ENCODE data around the gene GPD2. TPM values are rescaled to one million over a fixed set of nuclear protein-coding genes. Genes with fewer than 3 reads are reported as not detected.
A peak's percentile ranks its signal among the peaks of the same experiment; 100 is the strongest.

Gene GPD2
- polyA plus RNA-seq, 6 donors from 2014 or later: 5.8 to 11.4 (median 7.5) TPM

DNA sequence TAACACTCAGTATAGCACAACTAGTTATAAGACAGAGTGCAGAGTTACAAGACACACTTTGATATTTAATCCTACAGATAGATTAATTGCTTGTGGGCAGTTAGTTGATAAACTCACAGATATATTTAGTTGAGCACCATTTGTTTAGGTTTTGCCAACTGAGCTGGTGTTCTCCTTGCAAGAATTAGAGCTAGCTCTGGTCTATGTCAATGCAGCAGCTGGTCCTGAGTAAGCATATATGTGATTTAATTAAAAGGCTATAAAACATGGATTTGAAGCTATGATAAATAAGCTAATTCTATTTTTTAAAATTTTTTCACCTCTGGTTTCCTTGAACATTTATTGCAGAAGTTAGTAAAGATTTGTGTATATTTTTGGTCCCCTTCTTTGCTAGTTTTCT, 35.6 kb downstream of the GPD2 start:
- Mint-ChIP-seq H3K4me1 (peaks cover 45 to 50% (median 47%) of the 10 kb centered on the region in 3 donors), H3K27ac (peak overlapping the region in 3 of 6 donors; percentile 3 to 82 (median 22)), H3K36me3 (peaks cover 3% of the 10 kb centered on the region in 2 donors), H3K9me3 (no peaks in the 10 kb centered on the region), H3K27me3 (no peaks in the 10 kb centered on the region), H3K4me3 (peak overlapping the region in 4 of 8 donors; percentile 39 to 78 (median 54))
- no peak for ATAC-seq (ENCODE audit: low read depth in 2 of 2)
- no peak for DNase-seq

DNA sequence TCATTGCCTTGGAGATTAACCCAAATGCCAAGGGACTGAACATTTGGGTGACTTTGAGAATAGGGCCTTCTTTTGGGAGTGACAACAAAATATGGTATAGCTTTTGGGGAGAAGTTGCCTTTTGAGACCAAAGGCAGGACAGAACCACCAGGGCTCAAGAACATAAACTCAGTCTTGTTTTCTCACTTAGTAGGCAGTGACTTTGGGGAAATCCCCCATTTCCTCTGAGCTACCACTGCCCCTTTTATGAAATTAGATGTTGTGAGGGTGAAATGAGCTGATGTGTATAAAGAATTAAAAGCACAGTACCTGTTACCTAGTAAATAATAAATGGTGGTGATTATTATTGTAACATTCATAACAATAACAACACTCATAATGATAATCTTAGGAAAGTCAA, 36.5 kb downstream of the GPD2 start:
- no peaks in the 10 kb centered on the region for H3K27me3 Mint-ChIP-seq
- DNase-seq (peak; percentile 7), ATAC-seq (ENCODE audit: low read depth in 2 of 2) (peak; percentile 83 to 87)
- peaks cover 36 to 44% (median 42%) of the 10 kb centered on the region in 3 donors for H3K4me1 Mint-ChIP-seq
- H3K4me3 Mint-ChIP-seq: peak overlapping the region in 1 of 8 donors; percentile 20
- no peaks in the 10 kb centered on the region for H3K9me3 Mint-ChIP-seq
- H3K36me3 Mint-ChIP-seq: peaks cover 5 to 7% of the 10 kb centered on the region in 2 donors
- H3K27ac Mint-ChIP-seq: peak overlapping the region in 2 of 6 donors; percentile 23 to 33

DNA sequence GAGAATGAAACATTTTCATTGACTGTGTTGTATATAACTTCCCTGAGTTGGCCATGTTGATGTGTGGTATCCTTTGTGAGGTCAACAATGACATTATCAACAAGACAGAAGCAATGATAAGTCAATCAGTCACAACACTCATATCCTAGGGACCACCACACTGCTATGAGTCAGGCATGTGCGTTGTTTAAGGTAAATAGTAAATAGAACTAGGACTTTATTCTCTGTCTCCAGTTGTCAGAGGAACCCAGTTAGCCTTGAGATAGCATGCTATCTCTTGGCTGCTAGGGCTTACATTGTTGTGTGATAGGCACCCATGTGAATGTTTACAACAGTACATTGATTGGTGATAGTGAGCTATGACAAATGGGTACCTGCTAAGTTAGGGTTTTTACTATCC, 37.3 kb downstream of the GPD2 start:
- DNase-seq: no peak
- no peak overlapping the region for H3K27ac Mint-ChIP-seq
- ATAC-seq (ENCODE audit: low read depth in 2 of 2): no peak
- H3K27me3 Mint-ChIP-seq: no peaks in the 10 kb centered on the region
- H3K9me3 Mint-ChIP-seq: no peaks in the 10 kb centered on the region
- peaks cover 5 to 7% of the 10 kb centered on the region in 2 donors for H3K36me3 Mint-ChIP-seq
- H3K4me3 Mint-ChIP-seq: no peak overlapping the region
- peaks cover 30 to 39% (median 36%) of the 10 kb centered on the region in 3 donors for H3K4me1 Mint-ChIP-seq

DNA sequence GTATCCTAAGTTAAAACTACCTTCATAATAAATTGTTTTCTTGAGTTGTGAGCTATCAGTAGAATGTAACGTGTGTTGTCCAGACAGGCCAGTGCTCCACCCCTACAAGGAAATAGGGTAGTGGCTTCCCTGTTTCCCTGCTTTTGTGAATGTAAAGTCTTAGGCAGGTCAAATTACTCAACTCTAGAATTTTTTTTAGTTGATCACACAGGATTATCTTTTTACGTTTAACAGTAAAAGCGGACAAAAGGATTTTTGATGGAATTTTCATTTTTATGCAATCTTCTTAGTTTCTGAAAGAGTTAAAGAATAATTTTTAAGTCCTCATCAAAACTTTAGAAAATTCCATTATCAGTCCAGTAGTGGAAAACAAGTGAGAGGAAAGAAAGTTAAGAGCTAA, 38.2 kb downstream of the GPD2 start:
- Mint-ChIP-seq H3K27me3 (no peaks in the 10 kb centered on the region), H3K4me1 (peaks cover 25 to 33% (median 30%) of the 10 kb centered on the region in 3 donors), H3K36me3 (peaks cover 7 to 9% of the 10 kb centered on the region in 2 donors), H3K4me3 (no peak overlapping the region), H3K27ac (no peak overlapping the region), H3K9me3 (no peaks in the 10 kb centered on the region)
- DNase-seq (no peak), ATAC-seq (ENCODE audit: low read depth in 2 of 2) (no peak)

DNA sequence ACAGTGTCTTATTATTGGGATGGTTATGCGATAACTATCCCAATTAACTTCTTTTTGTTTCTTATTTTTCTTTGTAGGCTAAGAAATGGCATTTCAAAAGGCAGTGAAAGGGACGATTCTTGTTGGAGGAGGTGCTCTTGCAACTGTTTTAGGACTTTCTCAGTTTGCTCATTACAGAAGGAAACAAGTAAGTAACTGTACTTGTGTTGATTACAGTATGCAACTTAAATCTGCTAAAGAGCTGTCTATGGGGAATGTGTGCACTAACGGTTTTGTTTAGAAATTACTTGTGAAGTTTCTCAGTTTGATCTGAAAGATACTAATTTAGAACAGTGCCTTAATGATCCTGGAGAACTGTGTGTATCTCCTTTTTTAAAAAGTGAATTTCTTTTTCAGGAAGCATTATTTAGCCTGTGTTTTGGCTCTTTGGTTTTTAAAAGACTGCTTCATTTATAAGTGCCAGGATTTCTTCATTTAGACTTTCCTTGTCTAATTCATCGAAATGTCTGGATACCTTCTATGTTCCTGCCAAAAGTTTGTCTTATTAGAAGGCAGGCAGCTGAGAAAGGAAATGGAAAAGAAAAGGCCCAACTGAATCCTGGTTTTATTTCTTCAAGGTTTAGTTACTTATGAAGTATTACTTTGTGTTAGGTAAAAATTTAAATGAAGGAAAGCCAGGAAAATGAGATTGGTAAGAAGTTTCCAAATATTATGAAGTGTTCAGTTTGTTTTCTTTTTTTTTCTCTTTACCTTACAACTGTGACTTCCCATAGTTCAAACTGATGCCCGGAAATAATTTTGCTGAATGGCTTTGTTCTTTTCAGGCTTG, 40.1 kb downstream of the GPD2 start:
- H3K4me1 Mint-ChIP-seq: peaks cover 10 to 15% (median 12%) of the 10 kb centered on the region in 3 donors
- H3K27me3 Mint-ChIP-seq: no peaks in the 10 kb centered on the region
- H3K4me3 Mint-ChIP-seq: no peak overlapping the region
- H3K36me3 Mint-ChIP-seq: peaks cover 7 to 14% of the 10 kb centered on the region in 2 donors
- no peaks in the 10 kb centered on the region for H3K9me3 Mint-ChIP-seq
- ATAC-seq (ENCODE audit: low read depth in 2 of 2) (no peak), DNase-seq (no peak)
- peak overlapping the region in 1 of 6 donors; percentile 20 for H3K27ac Mint-ChIP-seq

DNA sequence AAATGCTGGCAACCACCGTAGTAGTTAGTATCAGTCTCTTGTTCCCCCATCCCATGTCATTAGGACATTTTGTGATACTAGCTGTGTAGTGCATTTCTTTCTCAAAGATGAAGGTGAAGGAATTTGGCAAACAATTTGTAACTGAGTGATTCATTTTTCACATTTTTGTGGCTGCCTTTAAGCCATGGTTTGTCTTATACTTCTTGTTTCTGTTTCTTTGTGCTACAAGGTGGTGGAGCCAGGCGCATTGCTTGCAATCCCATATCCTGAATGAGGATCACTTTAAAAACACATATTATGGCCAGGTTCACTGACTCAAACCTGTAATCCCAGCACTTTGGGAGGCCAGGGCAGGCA, 40.6 kb downstream of the GPD2 start:
- ATAC-seq (ENCODE audit: low read depth in 2 of 2) (no peak), DNase-seq (no peak)
- Mint-ChIP-seq H3K9me3 (no peaks in the 10 kb centered on the region), H3K27me3 (no peaks in the 10 kb centered on the region), H3K27ac (no peak overlapping the region), H3K36me3 (peaks cover 7 to 14% of the 10 kb centered on the region in 2 donors), H3K4me1 (peaks cover 6 to 11% (median 7%) of the 10 kb centered on the region in 3 donors), H3K4me3 (no peak overlapping the region)

DNA sequence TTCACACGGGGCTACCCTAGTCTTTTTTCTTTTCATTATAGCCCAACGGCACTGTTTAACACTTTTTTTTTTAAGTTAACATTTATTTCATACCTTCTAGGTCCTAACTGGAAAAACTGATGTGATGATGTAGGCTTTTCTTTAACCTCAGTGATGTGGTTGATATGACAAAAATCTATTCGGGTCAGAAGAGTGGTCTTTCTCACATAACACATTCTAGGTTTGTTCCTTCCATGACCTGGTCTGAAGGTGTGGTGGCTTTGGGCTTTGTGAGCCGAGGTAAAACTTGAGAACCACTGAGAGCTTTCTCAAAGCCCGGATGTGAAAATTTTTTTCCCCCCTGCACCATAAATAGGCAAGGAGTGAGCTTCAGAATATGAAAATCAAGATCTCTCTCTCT, 44.2 kb downstream of the GPD2 start:
- ATAC-seq (ENCODE audit: low read depth in 2 of 2) (no peak), DNase-seq (no peak)
- H3K27me3 Mint-ChIP-seq: no peaks in the 10 kb centered on the region
- H3K36me3 Mint-ChIP-seq: peaks cover 15 to 21% of the 10 kb centered on the region in 2 donors
- H3K4me3 Mint-ChIP-seq: no peak overlapping the region
- H3K27ac Mint-ChIP-seq: no peak overlapping the region
- peaks cover 7 to 11% (median 8%) of the 10 kb centered on the region in 3 donors for H3K4me1 Mint-ChIP-seq
- H3K9me3 Mint-ChIP-seq: no peaks in the 10 kb centered on the region

DNA sequence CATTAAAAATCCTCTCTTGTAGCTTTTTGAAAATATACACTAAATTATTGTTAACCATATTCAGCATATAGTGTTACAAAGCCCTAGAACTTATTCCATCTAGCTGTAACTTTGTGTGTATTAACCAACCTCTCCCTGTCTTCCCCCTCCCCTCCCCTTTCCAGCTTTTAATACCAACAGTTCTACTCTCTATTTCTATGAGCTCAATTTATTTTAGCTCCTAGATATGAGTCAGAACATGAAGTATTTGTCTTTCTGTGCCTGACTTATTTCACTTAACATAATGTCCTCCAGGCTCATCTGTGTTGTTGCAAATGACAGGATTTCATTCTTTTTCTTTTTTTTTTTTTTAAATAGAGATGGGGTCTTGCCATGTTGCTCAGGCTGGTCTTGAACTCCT, 45.1 kb downstream of the GPD2 start:
- peaks cover 15 to 21% of the 10 kb centered on the region in 2 donors for H3K36me3 Mint-ChIP-seq
- no peak overlapping the region for H3K27ac Mint-ChIP-seq
- ATAC-seq (ENCODE audit: low read depth in 2 of 2): no peak
- DNase-seq: no peak
- H3K4me1 Mint-ChIP-seq: peaks cover 6 to 11% (median 7%) of the 10 kb centered on the region in 3 donors
- no peaks in the 10 kb centered on the region for H3K9me3 Mint-ChIP-seq
- no peaks in the 10 kb centered on the region for H3K27me3 Mint-ChIP-seq
- H3K4me3 Mint-ChIP-seq: no peak overlapping the region

DNA sequence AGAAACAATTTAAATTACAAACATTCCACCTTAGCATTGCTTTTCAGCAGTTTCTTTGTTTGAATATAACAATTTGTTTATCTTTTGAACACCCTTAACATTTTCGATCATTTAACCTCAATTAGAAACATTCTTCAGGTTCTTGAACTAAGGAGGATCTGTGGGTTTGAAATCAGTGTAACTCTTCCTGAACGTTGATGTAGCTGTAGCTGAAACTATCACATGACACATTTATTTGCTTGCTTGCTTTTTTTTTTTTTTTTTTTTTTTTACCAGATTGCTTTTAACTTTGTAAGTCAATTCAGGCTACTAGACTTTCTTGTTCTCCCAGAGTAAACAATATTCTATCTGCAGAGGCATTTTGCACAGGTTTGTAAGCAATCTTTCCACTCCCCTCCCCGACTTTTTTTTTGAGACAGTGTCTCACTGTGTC, 47.6 kb downstream of the GPD2 start:
- Mint-ChIP-seq H3K36me3 (peaks cover 8 to 15% of the 10 kb centered on the region in 2 donors), H3K27ac (peak overlapping the region in 1 of 6 donors; percentile 82), H3K9me3 (no peaks in the 10 kb centered on the region), H3K4me3 (no peak overlapping the region), H3K27me3 (no peaks in the 10 kb centered on the region), H3K4me1 (peaks cover 6 to 11% (median 7%) of the 10 kb centered on the region in 3 donors)
- ATAC-seq (ENCODE audit: low read depth in 2 of 2) (no peak), DNase-seq (no peak)

DNA sequence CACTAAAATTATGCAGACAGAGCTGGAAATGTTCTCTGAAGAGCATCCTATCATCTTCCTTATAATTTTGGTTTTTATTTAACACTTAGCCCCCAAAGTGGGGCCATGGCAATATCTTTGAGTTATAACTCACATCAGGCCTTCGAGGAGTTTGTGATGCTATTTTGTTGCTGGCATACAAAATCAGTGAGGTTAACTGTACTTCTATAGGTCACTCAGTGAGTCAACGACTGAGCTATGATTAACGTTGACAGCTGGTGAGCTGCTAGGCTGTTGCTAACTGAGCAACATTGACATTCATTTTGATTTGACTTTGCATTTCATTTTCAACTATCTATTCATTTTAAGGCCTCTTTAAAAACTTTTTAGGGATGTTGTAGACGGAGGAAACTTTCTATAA, 50.0 kb downstream of the GPD2 start:
- Mint-ChIP-seq H3K4me1 (peaks cover 6 to 11% (median 7%) of the 10 kb centered on the region in 3 donors), H3K9me3 (no peaks in the 10 kb centered on the region), H3K36me3 (peaks cover 6 to 8% of the 10 kb centered on the region in 2 donors), H3K27me3 (no peaks in the 10 kb centered on the region), H3K4me3 (no peak overlapping the region), H3K27ac (no peak overlapping the region)
- ATAC-seq (ENCODE audit: low read depth in 2 of 2) (no peak), DNase-seq (no peak)

DNA sequence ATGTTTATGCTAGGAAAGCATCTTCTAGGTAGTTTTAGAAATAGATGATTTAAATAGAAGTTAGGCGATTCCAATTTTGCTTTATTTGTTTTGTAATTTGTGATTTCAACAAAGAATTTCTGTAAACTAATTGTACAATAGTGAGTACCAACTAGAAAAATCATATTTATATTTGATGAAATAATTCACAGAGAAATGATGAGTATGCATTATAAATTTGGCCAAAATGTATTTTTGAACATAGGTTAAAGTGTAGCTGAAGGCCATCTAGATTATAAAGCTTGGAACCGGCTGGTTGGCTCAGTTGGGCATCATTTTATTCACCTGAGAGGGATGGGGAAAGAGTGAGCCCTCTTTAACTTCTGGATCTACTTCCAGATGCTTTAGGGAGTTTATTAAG, 50.4 kb downstream of the GPD2 start:
- peaks cover 6 to 14% (median 7%) of the 10 kb centered on the region in 3 donors for H3K4me1 Mint-ChIP-seq
- H3K9me3 Mint-ChIP-seq: no peaks in the 10 kb centered on the region
- H3K27ac Mint-ChIP-seq: no peak overlapping the region
- no peaks in the 10 kb centered on the region for H3K27me3 Mint-ChIP-seq
- no peak for DNase-seq
- ATAC-seq (ENCODE audit: low read depth in 2 of 2): no peak
- H3K36me3 Mint-ChIP-seq: peaks cover 6 to 8% of the 10 kb centered on the region in 2 donors
- H3K4me3 Mint-ChIP-seq: no peak overlapping the region

DNA sequence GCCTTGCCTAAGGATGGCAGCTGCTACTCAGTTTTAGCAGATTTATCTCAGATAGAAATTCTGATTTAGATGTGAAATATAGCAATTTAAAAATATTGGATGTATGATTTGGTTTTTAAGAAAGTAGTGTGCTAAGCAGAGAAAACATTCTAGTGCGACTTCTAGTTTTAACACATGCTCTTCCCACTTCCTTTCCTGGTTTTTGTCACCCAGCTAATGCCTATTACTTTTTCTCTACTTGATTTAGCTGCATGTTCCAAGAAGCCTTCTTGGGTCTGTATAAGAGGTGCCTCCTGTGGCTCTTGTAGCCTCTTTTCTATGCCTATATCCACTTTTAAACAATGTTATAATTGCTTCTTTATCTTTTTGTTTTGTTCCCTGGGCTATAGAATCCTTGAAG, 53.0 kb downstream of the GPD2 start:
- H3K4me1 Mint-ChIP-seq: peaks cover 3 to 17% (median 15%) of the 10 kb centered on the region in 3 donors
- H3K27me3 Mint-ChIP-seq: no peaks in the 10 kb centered on the region
- DNase-seq (no peak), ATAC-seq (ENCODE audit: low read depth in 2 of 2) (no peak)
- peaks cover 6 to 8% of the 10 kb centered on the region in 2 donors for H3K36me3 Mint-ChIP-seq
- H3K9me3 Mint-ChIP-seq: no peaks in the 10 kb centered on the region
- no peak overlapping the region for H3K4me3 Mint-ChIP-seq
- H3K27ac Mint-ChIP-seq: no peak overlapping the region

DNA sequence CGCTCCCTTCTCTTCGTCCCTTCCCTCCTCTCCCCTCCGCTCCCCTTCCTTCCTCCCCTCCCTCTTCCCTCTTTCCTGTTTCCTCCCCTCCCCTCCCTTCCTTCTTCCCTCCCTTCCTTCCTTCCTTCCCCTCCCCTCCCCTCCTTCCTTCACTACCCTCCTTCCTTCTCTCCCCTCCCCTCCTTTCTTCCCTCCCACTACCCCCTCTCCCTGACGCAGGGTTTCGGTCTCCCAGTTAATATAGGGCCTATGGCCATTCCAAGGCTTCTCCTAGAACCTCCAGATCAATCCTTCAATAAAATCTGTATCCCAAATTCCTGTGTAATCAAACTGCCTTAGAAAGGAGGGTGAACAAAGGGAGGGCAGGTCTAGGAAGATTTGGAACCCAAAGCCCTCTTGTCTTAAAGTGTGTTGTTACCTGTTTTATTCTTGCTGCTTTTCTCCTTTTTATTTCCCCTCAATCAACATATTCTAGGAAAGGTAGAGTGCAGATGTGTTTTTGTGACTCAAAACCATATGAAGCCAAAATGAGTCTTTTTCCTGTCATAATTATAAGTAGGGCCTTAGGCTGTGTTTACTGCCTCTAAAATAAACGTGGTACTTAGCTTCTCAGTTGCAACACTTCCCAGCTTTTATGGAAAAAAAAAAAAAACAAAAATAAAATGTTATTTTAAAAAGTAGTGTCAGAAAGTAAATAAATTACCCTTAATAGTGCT, 53.7 kb downstream of the GPD2 start:
- Mint-ChIP-seq H3K27ac (peak overlapping the region in 1 of 6 donors; percentile 62), H3K36me3 (peaks cover 3% of the 10 kb centered on the region in 2 donors), H3K27me3 (no peaks in the 10 kb centered on the region), H3K4me1 (peaks cover 0 to 15% (median 13%) of the 10 kb centered on the region in 3 donors), H3K9me3 (no peaks in the 10 kb centered on the region), H3K4me3 (no peak overlapping the region)
- ATAC-seq (ENCODE audit: low read depth in 2 of 2) (no peak), DNase-seq (no peak)

DNA sequence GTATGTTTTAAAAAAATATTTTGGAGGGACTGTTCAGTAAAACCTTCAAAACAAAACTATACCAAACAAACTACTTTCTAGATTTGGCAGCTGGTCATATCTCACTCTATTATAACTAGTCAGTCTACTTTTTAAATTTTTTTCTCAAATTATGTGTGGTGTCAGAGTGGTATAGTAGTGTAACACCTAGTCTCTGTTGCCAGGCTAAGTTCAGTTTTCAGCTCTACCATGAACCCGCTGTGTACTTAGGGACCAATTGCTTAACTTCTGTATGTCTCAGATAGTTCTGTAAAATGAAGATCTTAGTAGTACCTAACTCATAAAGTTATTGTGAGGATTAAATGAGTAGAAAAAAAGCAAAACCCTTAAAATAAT, 54.3 kb downstream of the GPD2 start:
- Mint-ChIP-seq H3K4me1 (peaks cover 0 to 15% (median 10%) of the 10 kb centered on the region in 3 donors), H3K9me3 (no peaks in the 10 kb centered on the region), H3K36me3 (no peaks in the 10 kb centered on the region), H3K4me3 (no peak overlapping the region), H3K27ac (no peak overlapping the region), H3K27me3 (no peaks in the 10 kb centered on the region)
- no peak for DNase-seq
- ATAC-seq (ENCODE audit: low read depth in 2 of 2): no peak
